Nephron (organoid): Measurements from ENCODE around the gene SLC31A2.

ENCODE experiments used
- H3K27ac Mint-ChIP-seq, 3 experiments: 2 replicates each; pipeline ENCODE4 v1.8.0; 2020; ENCODE audit warnings: mixed read lengths in 3 of 3, mild to moderate bottlenecking in 2 of 3, moderate library complexity in 1 of 3
- H3K27me3 Mint-ChIP-seq: 2 replicates; pipeline ENCODE4 v1.8.0; 2021; ENCODE audit warnings: low read depth, mild to moderate bottlenecking, moderate library complexity, mixed read lengths
- H3K36me3 Mint-ChIP-seq: 2 replicates; pipeline ENCODE4 v1.8.0; 2020; ENCODE audit warnings: low read depth, mixed read lengths
- H3K4me1 Mint-ChIP-seq: 2 replicates; pipeline ENCODE4 v1.8.0; 2020; ENCODE audit warnings: mixed read lengths
- H3K4me3 Mint-ChIP-seq, 3 experiments: 2 replicates each; pipeline ENCODE4 v1.8.0; 2020; ENCODE audit warnings: mild to moderate bottlenecking in 3 of 3, mixed read lengths in 3 of 3, moderate library complexity in 2 of 3
- H3K9me3 Mint-ChIP-seq: 2 replicates; pipeline ENCODE4 v1.8.0; 2020; ENCODE audit warnings: mixed read lengths
- CTCF ChIP-seq, 3 experiments: fragments of 200-600 bp; sonication (generic); IDR thresholded peaks; one replicate each; pipeline ENCODE4 v1.5.0; 2021; ENCODE audit warnings: antibody characterized with exemption in 3 of 3; ENCODE audit not compliant: unreplicated experiment in 3 of 3

The SLC31A2 gene

GRCh38 chr9:113164536-113165300, 13.9 kb downstream of the SLC31A2 start:
- no peak overlapping the region for H3K4me3 Mint-ChIP-seq
- H3K27me3 Mint-ChIP-seq: no peaks in the 10 kb centered on the region
- TF ChIP-seq CTCF (IDR thresholded peaks at IDR 0.05; ENCODE audit: unreplicated experiment in 3 of 3): no peak
- H3K4me1 Mint-ChIP-seq: no peaks in the 10 kb centered on the region
- H3K36me3 Mint-ChIP-seq: peaks cover 59% of the 10 kb centered on the region
- no peaks in the 10 kb centered on the region for H3K9me3 Mint-ChIP-seq
- no peak overlapping the region for H3K27ac Mint-ChIP-seq

GRCh38 chr9:113166039-113166438, 15.2 kb downstream of the SLC31A2 start:
- no peak for TF ChIP-seq CTCF (IDR thresholded peaks at IDR 0.05; ENCODE audit: unreplicated experiment in 3 of 3)
- H3K4me1 Mint-ChIP-seq: no peaks in the 10 kb centered on the region
- H3K4me3 Mint-ChIP-seq: no peak overlapping the region
- peaks cover 63% of the 10 kb centered on the region for H3K36me3 Mint-ChIP-seq
- no peaks in the 10 kb centered on the region for H3K9me3 Mint-ChIP-seq
- no peaks in the 10 kb centered on the region for H3K27me3 Mint-ChIP-seq
- no peak overlapping the region for H3K27ac Mint-ChIP-seq

DNA sequence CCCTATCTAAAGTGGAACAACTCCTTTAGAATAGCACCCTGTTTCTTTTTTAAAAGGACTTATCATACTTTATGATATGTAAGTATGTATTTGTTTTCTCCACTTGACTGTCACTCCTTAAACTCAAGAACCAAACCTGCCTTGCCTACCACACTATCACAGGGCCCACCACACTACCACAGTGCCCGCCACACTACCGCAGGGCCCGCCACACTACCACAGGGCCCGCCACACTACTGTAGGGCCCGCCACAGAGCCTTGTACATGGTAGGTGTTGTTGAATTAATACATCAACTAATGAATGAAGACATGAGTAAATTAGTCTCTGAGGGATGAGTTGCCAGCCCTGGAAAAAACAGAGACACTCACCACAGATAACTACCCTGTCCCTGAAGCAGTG, 18.0 kb downstream of the SLC31A2 start:
- peaks cover 67% of the 10 kb centered on the region for H3K36me3 Mint-ChIP-seq
- H3K27me3 Mint-ChIP-seq: no peaks in the 10 kb centered on the region
- H3K9me3 Mint-ChIP-seq: no peaks in the 10 kb centered on the region
- no peaks in the 10 kb centered on the region for H3K4me1 Mint-ChIP-seq
- H3K27ac Mint-ChIP-seq: no peak overlapping the region
- H3K4me3 Mint-ChIP-seq: no peak overlapping the region
- no peak for TF ChIP-seq CTCF (IDR thresholded peaks at IDR 0.05; ENCODE audit: unreplicated experiment in 3 of 3)

GRCh38 chr9:113173341-113173740, 22.5 kb downstream of the SLC31A2 start:
- Mint-ChIP-seq H3K36me3 (peaks cover 82% of the 10 kb centered on the region), H3K9me3 (no peaks in the 10 kb centered on the region), H3K27ac (no peak overlapping the region), H3K4me1 (no peaks in the 10 kb centered on the region), H3K27me3 (no peaks in the 10 kb centered on the region), H3K4me3 (no peak overlapping the region)
- no peak for TF ChIP-seq CTCF (IDR thresholded peaks at IDR 0.05; ENCODE audit: unreplicated experiment in 3 of 3)

DNA sequence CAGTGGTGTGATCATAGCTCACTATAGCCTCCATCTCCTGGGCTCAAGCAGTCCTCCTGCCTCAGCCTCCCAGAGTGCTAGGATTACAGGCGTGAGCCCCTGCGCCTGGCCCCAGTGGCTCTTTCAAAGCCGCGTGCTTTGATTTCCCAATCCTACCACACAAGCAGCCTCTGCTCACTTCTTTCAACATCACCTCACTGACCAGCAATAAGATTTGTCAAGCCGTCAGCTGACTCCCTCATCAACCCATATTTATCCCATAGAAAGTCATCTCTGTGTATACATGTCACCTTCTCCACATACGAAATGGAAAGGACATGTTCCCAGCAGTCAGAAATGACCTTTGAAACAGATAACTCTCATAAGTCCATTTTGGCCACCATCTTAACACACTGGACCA, 26.0 kb downstream of the SLC31A2 start:
- Mint-ChIP-seq H3K36me3 (peaks cover 81% of the 10 kb centered on the region), H3K4me3 (no peak overlapping the region), H3K9me3 (no peaks in the 10 kb centered on the region), H3K27me3 (no peaks in the 10 kb centered on the region), H3K27ac (no peak overlapping the region), H3K4me1 (no peaks in the 10 kb centered on the region)
- TF ChIP-seq CTCF (IDR thresholded peaks at IDR 0.05; ENCODE audit: unreplicated experiment in 3 of 3): no peak

DNA sequence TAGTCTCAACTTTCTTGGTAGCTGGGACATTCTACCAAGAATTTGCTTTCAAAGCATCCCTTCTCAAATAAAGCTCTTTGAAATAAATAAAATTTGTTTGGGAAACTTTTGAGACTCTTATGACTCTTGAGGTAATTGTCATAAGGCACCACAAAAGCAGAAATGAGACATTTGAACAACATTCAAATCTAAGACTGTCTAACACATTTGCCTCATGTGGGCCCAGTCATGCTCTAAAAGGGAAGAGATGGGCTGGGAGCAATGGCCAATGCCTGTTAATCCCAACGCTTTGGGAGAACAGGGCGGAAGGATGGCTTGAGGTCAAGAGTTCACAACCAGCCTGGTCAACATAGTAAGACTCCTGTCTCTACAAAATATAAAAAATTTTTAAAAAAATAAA, 26.4 kb downstream of the SLC31A2 start:
- H3K9me3 Mint-ChIP-seq: no peaks in the 10 kb centered on the region
- H3K4me3 Mint-ChIP-seq: no peak overlapping the region
- no peaks in the 10 kb centered on the region for H3K27me3 Mint-ChIP-seq
- TF ChIP-seq CTCF (IDR thresholded peaks at IDR 0.05; ENCODE audit: unreplicated experiment in 3 of 3): no peak
- H3K36me3 Mint-ChIP-seq: peaks cover 81% of the 10 kb centered on the region
- no peaks in the 10 kb centered on the region for H3K4me1 Mint-ChIP-seq
- no peak overlapping the region for H3K27ac Mint-ChIP-seq
